ENCODE results near the gene FSTL4.

Gene FSTL4

DNA sequence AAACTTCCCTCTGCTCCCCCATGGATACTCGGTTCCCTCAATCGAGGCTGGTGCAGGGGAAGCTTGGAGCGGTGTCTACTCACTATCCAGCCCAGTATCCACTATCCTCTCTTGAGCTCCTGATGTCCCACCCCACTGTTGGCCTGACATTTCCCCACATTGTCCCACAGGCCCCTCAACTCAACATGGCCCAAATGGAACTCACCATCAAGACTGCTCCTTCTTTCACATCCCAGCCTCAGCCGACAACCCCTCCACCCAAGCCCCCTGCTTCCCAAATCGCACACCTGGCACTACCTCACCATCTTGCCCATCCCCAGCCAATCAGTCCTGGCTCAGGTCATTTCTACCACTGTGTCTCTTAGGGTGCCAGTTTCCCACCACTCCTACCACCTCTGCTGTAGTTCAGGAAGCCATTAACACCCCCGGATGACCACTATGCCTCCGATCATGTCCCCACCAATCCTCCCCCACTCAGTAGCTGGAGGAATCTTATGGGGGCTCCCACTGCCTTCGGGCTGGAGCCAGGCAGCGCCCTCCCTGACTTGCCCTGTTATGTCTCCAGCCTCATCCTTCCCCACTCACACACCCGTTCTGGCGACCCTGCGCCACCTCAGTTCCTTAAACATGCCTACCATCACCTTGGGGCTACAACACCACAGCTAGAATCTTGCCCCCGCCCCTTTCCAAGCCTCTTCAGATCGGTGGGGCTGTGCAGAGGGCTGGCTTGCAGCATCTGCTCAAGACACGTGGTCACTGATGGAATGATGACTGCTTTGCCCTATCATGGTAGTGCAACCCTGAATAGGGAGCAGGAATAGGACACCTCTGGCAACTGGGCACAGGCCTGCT, 273.6 kb downstream of the FSTL4 start:
- DNase-seq (ENCODE audit: low read depth): no peak

GRCh38 chr5:133337795-133338445, 274.4 kb downstream of the FSTL4 start:
- DNase-seq (ENCODE audit: low read depth): no peak

DNA sequence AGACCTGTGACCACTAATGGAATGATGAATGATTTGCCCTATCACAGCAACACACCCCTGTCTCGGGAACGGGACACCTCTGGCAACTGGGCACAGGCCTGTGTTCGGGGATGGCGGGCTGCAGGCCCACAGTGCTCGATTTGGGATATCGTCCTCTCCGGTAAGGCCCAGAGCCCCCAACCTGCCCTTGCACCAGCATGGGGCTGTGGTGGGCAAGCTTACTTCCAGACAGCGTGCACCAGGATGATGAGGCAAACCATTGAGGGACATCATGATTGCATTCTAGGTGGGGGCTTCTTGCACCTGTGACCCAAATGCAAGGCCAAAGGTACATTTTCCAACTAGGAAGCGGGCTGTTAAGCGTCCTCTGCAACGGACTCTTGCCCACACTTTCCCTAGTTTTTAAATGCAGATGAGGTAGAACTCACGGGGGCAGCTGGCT, 275.4 kb downstream of the FSTL4 start:
- DNase-seq (ENCODE audit: low read depth): no peak

DNA sequence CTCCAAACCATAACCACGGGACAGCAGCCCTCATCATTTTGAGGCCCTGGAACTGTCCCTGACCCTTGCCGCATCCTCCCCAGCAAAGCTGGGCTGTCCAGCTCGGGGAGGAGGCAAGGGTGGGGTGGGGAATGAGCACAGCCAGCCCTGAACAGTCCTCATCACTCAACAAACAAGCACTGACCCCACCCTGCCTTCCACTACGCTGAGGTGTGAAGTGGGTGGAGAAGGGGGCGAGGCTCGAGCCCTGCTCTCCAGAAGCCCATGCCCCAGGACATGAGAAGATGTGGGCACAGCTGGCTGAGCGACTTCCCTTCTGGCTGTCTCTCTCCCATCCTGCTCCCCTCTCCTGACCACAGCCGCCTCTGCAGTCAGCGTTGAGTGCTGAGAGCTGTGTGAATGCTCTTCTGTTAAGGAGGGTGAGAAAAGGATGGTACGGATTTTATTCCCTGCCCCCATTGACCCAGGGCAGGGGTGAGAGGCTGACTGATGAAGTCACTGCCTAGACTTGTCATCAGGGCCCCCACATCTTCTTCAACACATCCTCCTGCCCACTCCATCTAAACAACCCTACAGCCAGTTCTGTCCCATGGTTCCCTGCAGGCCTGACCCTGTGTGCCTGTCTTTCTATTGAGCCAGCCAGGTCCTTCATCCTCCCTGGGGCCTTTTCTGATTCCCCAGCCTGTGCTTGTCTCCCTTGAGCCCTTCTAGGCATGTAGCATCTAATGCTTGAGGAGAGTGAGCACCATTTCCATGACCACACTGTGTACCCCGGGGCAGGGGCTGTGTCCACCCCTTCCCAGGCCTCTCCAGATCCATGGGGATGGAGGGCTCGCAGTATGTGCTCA, 276.0 kb downstream of the FSTL4 start:
- DNase-seq (ENCODE audit: low read depth): no peak

DNA sequence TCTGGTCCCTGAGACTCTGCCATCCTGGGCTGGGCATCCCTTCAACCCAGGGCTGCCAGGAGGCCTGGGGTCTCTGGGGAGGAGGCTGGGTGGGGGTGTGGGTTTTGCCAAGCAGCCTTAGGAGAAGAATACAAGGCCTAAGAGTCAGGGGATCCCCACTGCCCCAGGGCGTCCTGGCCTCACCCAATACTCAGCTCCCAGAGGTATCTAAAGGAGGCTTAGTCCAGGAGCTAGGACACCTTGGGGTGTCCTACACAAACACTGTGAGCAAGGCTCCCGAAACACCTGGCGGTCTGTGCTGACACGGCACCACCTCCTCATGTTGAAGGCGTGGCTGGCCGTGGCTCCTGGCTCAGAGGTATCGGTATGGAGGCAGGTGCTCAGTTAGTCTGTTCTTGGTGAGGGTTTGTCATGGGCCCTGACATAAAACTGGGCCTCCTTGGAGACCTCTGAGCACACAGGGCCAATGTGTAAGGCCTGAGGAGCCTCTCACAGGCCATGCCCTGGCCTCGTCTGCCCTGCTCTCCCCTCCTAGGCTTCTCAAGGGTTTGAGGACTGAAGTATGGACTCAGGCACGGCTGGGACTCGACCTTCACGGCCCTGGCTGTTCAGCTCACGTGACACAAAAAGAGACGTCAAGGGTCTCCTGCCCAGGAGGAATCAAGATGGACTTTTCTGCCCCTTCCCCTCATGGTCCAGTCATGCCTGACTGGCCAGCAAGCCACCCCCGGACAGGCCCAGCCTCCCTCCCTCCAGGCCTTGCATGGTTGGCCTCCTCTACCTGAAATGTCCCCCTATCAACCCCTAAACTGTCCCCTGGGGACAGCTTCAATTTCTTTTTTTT, 277.3 kb downstream of the FSTL4 start:
- no peak for DNase-seq (ENCODE audit: low read depth)

DNA sequence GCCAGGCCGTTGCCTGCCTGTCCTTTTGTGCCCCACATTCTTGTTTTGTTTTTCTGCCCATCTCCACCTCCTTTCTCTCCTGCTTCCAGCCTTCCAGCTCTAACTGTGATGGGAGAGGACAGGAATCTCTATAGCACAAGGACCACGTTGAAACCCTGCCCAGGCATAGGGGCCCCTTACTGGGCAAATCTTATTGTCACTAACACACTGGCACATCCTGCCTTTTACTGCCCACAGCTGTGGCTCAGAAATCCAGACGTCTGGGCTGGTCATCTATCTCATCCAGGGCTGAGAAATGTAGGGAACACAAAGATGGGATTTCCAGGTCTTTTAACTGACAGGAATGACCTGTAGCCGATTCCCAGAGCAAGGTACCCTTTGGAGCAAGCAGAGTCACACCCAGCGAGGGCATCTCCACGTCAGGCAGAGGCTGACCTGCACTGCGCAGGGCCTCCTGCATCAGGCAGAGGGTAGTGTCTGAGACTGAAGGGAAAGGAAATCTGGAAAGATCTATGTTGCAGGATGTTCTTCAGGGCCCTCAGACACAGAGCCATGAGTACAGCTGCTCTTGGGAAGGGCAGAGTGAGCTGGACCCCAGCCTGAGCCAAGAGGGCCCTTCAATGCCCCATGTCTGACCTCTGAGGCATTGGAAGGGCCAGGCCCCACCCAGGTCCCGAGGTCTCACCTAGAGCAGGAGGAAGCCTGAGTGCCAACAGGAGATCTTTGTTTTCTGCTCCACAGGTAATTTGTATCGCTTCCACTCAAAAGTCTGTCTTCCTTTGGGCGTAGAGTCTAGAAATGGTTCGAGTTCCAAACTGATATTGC, 278.8 kb downstream of the FSTL4 start:
- no peak for DNase-seq (ENCODE audit: low read depth)

GRCh38 chr5:133332439-133333024, 279.8 kb downstream of the FSTL4 start:
- no peak for DNase-seq (ENCODE audit: low read depth)

DNA sequence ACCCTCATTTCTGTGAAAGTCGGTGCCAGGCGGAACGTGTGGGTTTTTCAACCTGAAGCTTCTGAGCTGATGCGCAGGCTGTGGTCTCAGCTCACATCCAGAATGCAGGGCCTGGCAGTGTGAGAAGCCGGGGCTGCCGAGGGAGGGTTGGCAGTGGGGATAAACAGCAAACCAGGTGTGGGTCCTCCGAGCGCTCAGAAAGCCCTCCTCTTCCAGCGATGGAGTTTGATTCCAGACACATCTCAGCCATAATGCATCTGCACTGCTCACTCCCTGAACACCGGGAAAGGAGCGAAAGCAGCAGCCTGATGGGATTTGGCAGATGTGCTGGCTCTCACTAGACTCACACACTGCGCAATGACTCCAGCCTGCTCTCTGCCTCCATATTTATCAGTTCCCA, 280.4 kb downstream of the FSTL4 start:
- no peak for DNase-seq (ENCODE audit: low read depth)

DNA sequence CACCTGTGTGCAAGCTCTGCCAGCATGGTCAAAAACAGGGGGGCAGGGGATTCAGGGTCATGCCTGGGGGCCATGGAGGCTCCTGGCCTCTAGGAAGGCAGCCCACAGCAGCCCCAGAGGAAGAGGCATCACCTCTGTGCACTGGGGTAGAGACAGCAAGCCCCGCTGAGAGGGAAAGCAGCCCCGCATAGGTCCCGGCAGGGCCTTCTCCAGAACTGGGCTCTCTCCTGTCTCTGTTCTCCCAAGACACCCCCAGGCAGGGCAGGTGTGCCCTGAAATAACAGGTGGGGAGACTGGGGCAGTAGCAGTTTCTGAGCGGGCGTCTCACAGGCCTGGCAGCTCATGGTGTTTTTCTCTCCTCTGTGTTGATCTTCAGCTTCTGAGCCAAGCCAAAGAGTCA, 281.4 kb downstream of the FSTL4 start:
- DNase-seq (ENCODE audit: low read depth): no peak

DNA sequence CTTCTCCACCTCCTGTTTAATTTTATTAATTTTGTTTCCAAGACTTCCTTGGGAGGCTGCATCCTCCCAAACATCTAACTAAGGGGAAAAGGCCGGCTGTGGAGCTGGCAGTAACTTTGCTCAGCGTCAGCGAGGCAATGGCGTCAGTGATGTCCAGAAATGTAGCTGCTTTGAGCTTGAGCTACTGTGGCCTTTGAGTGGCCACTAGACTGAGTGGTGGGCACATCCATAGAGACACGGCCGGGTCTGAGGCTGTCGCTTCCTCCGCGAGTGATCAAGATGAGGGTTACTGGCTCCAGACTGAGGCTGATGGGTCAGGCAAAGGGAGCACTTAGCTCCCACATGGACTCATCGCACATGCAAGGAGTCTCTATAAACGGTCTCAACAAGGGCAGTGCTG, 283.5 kb downstream of the FSTL4 start:
- no peak for DNase-seq (ENCODE audit: low read depth)

GRCh38 chr5:133327946-133328401, 284.4 kb downstream of the FSTL4 start:
- DNase-seq (ENCODE audit: low read depth): no peak

DNA sequence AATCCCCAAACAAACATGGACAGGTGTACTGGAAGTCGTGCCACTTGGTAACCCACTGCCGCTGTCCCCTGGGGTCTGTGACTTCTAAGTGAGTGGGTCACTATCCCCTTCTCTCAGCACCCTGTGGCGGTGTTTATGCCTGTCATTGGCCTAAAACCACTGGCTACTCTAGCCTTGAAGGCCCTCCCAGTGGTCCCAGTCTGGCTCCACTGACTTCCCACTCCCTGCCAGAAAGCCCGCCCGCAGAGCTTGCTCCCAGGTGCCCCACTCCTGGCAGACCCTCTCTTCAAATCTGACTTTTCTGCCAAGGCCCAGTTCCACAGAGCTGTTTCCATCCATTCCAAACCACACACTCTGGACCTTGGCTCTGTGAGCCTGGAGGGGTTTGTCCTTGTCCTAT, 286.0 kb downstream of the FSTL4 start:
- DNase-seq (ENCODE audit: low read depth): no peak

DNA sequence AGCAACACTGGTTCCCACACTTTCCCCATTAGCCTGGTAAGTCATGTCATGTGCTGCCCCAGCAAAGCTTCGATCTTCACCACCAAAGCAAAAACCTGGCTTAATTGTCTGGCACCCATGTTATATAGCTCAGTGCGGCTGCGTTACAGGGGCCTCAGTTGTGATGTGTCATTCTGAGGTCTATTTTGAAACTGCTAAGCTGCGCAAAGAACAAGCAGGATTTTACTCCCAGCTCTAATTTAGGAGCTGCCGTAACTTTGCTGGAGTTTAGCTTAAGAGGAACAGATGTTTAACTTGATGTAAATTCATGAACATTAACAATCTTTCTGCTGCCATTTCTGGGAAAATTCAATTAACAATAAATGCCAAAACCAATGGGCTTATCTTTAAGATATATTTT, 286.5 kb downstream of the FSTL4 start:
- no peak for DNase-seq (ENCODE audit: low read depth)

DNA sequence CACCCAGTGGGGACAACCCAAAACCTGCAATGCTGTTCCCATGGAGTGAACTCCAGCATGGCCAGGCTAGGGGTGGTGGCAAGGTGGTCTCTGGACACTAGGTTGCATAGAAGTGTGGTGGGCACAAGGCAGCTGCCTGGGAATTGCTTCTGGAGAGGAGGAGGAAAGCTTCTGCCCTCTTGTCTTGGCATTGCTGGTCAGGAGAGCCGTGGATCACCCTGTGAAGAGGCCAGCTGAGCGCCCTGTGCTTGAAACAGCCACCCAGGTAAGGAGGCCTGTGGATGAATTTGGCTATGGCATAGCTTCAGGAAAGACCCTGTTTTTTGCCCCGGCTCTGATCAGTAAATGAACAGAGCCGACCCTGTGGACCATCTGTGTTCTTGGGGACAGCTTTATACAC, 287.4 kb downstream of the FSTL4 start:
- DNase-seq (ENCODE audit: low read depth): no peak

DNA sequence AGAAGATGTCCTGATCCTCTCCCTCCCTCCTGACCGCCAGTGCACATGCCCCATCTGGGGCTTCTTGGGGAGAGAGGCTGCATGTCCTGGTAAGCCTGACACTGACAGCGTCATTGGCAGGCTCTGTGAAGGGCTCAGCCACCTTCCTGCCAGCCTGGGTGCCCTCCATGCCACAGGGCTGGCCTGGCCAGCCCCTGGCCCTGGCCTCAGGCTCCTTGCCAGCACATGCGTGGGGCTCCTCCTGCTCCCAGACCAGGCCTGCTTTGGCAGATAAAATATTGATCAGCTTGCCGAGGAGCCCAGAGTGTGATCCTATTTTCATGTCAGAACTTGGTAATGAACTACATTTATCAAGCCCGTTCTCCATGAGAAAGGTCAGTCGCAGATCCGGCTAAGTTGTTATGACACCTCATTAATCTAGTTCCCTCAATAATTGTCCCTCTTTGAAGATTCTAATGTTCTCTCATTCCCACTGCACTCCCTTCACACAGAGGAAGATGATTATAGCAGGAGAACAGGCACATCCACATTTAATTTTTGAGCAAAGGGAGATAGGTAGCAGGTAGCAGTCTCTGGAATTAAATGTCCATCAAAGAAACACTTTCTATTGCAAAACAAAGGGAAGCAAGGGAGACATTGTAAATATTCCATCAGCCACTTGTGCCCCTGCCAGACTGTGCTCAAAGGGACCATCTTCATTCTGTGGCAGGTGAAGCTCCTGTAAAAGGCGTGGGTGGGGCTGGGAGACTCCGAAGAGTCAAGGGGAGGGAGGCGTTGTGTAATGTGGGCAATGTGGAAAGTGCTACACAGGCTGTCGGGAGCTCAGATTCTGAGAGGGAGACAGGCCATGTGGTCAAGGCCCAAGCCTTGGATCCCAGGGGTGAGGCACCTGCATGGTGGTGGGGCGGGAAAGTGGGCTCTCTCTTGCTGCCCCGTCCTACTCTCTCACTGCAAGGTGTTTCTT, 288.6 kb downstream of the FSTL4 start:
- DNase-seq (ENCODE audit: low read depth): no peak

DNA sequence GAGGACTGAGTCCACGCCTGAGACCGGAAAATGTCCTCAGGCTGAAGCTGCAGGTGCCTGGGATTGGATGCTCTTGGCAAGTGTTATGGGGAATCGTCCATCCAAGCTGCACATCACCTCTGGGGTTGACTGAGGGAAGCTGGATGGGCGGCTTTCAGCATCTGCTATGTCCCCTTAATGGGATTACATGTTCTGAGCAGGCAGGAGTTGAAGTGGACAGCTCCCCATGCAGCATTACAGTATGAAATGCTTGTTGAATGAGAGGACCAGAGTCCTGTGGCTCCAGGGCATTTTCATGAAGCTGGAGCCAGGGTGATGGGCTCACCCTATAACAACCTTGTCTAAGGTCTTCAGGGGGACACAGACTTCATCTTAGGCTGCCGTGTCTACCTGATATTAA, 289.6 kb downstream of the FSTL4 start:
- DNase-seq (ENCODE audit: low read depth): no peak

- no peak for DNase-seq (ENCODE audit: low read depth)
These were observed 290.4 kb downstream of the FSTL4 start for GRCh38 chr5:133321833-133322420.

GRCh38 chr5:133321286-133321832, 291.0 kb downstream of the FSTL4 start:
- no peak for DNase-seq (ENCODE audit: low read depth)
